Endothelial cell (in vitro differentiated cells): Measurements from ENCODE around the gene TSC2. TPM values are rescaled to one million over a fixed set of nuclear protein-coding genes. Genes with fewer than 3 reads are reported as not detected.
"Not testable (repeated sequence)": the region's sequence is repeated elsewhere in the genome, so short reads cannot be mapped to it uniquely, and the experiment has no call there.

Source experiments
- DNase-seq: peaks from one replicate; pipeline ENCODE4 v3.0.0; 2021; ENCODE audit warnings: low spot score
- H3K27ac Mint-ChIP-seq: one replicate; pipeline ENCODE4 v1.8.0; 2021; ENCODE audit warnings: mixed read lengths, inconsistent platforms; ENCODE audit not compliant: unreplicated experiment
- H3K27me3 Mint-ChIP-seq: one replicate; pipeline ENCODE4 v1.8.0; 2021; ENCODE audit warnings: mild to moderate bottlenecking, moderate library complexity, mixed read lengths, inconsistent platforms; ENCODE audit not compliant: unreplicated experiment
- H3K36me3 Mint-ChIP-seq: one replicate; pipeline ENCODE4 v1.8.0; 2021; ENCODE audit warnings: mild to moderate bottlenecking, low read depth, mixed read lengths, inconsistent platforms; ENCODE audit not compliant: unreplicated experiment
- H3K4me1 Mint-ChIP-seq: one replicate; pipeline ENCODE4 v1.8.0; 2021; ENCODE audit warnings: mild to moderate bottlenecking, mixed read lengths, inconsistent platforms; ENCODE audit not compliant: unreplicated experiment
- H3K4me3 Mint-ChIP-seq: one replicate; pipeline ENCODE4 v1.8.0; 2021; ENCODE audit warnings: mild to moderate bottlenecking, mixed read lengths, inconsistent platforms; ENCODE audit not compliant: unreplicated experiment
- H3K9me3 Mint-ChIP-seq: one replicate; pipeline ENCODE4 v1.8.0; 2021; ENCODE audit warnings: mixed read lengths, inconsistent platforms; ENCODE audit not compliant: unreplicated experiment
- CTCF ChIP-seq: fragments of 200-600 bp; sonication (generic); IDR thresholded peaks from one replicate; pipeline ENCODE4 v1.5.0; 2021; ENCODE audit warnings: antibody characterized with exemption; ENCODE audit not compliant: unreplicated experiment
- total RNA-seq: library from RNA; stranded (reverse); fragmentation: NEBNext Ultra II Directional; extraction: Animal tissue kit (Norgen Biotek cat#: 25700); gene quantifications from one replicate; pipeline ENCODE4 v1.2.1, GENCODE V29; 2021; ENCODE audit not compliant: unreplicated experiment

The TSC2 gene
- total RNA-seq, 1 donor from 2014 or later, result 180 TPM

- Mint-ChIP-seq H3K27me3 (peaks cover 4% of the 10 kb centered on the region), H3K4me3 (no peak overlapping the region), H3K9me3 (no peaks in the 10 kb centered on the region), H3K27ac (no peak overlapping the region), H3K36me3 (no peaks in the 10 kb centered on the region), H3K4me1 (no peaks in the 10 kb centered on the region)
- no peak for TF ChIP-seq CTCF
- DNase-seq, result no peak
Observed at GRCh38 chr16:2115591-2115973, 67.8 kb downstream of the TSC2 start.

- DNase-seq, H3K4me3 Mint-ChIP-seq, H3K4me1 Mint-ChIP-seq, H3K36me3 Mint-ChIP-seq, H3K9me3 Mint-ChIP-seq, H3K27me3 Mint-ChIP-seq, H3K27ac Mint-ChIP-seq: not testable (repeated sequence)
Observed at GRCh38 chr16:2116428-2116827, 68.6 kb downstream of the TSC2 start.

- H3K4me1 Mint-ChIP-seq, H3K36me3 Mint-ChIP-seq, DNase-seq, H3K4me3 Mint-ChIP-seq, H3K27me3 Mint-ChIP-seq, H3K9me3 Mint-ChIP-seq, H3K27ac Mint-ChIP-seq: not testable (repeated sequence)
Observed at GRCh38 chr16:2117341-2117740, 69.6 kb downstream of the TSC2 start.

GRCh38 chr16:2117960-2118722 lies 70.4 kb downstream of the TSC2 start:
- not testable (repeated sequence) for H3K4me1 Mint-ChIP-seq, H3K27ac Mint-ChIP-seq, H3K36me3 Mint-ChIP-seq, H3K4me3 Mint-ChIP-seq, DNase-seq, H3K27me3 Mint-ChIP-seq, H3K9me3 Mint-ChIP-seq

GRCh38 chr16:2121325-2121724 lies 73.5 kb downstream of the TSC2 start:
- not testable (repeated sequence) for H3K4me3 Mint-ChIP-seq, H3K9me3 Mint-ChIP-seq, H3K27me3 Mint-ChIP-seq, H3K4me1 Mint-ChIP-seq, H3K27ac Mint-ChIP-seq, DNase-seq, H3K36me3 Mint-ChIP-seq

- H3K4me1 Mint-ChIP-seq, result peaks cover 4% of the 10 kb centered on the region
- peaks cover 4% of the 10 kb centered on the region for H3K27me3 Mint-ChIP-seq
- TF ChIP-seq CTCF, result no peak
- no peaks in the 10 kb centered on the region for H3K9me3 Mint-ChIP-seq
- H3K36me3 Mint-ChIP-seq, result peaks cover 4% of the 10 kb centered on the region
- DNase-seq, result no peak
- no peak overlapping the region for H3K27ac Mint-ChIP-seq
- no peak overlapping the region for H3K4me3 Mint-ChIP-seq
Observed at GRCh38 chr16:2121853-2122252, 74.1 kb downstream of the TSC2 start.

- no peak for DNase-seq
- H3K27me3 Mint-ChIP-seq, result peaks cover 6% of the 10 kb centered on the region
- H3K4me1 Mint-ChIP-seq, result peaks cover 9% of the 10 kb centered on the region
- H3K27ac Mint-ChIP-seq, result no peak overlapping the region
- no peak for TF ChIP-seq CTCF
- no peak overlapping the region for H3K4me3 Mint-ChIP-seq
- H3K36me3 Mint-ChIP-seq, result peaks cover 4% of the 10 kb centered on the region
- no peaks in the 10 kb centered on the region for H3K9me3 Mint-ChIP-seq
Observed at GRCh38 chr16:2122429-2122828, 74.6 kb downstream of the TSC2 start.

- not testable (repeated sequence) for H3K9me3 Mint-ChIP-seq, H3K4me1 Mint-ChIP-seq, H3K4me3 Mint-ChIP-seq, H3K27me3 Mint-ChIP-seq, H3K27ac Mint-ChIP-seq, DNase-seq, H3K36me3 Mint-ChIP-seq
Observed at GRCh38 chr16:2122934-2123683, 75.3 kb downstream of the TSC2 start.

- H3K9me3 Mint-ChIP-seq, H3K27ac Mint-ChIP-seq, DNase-seq, H3K27me3 Mint-ChIP-seq, H3K36me3 Mint-ChIP-seq, H3K4me3 Mint-ChIP-seq, H3K4me1 Mint-ChIP-seq: not testable (repeated sequence)
Observed at GRCh38 chr16:2123706-2124376, 76.1 kb downstream of the TSC2 start.
